Neural crest cell (in vitro differentiated cells): Measurements from ENCODE around the gene KDF1. TPM values are rescaled to one million over a fixed set of nuclear protein-coding genes. Genes with fewer than 3 reads are reported as not detected.

Source experiments
- DNase-seq: peaks from one replicate; pipeline ENCODE4 v3.0.0; 2021; ENCODE audit warnings: low read depth, mixed read lengths, low spot score
- H3K27ac Mint-ChIP-seq: one replicate; pipeline ENCODE4 v1.8.0; 2021; ENCODE audit warnings: mild to moderate bottlenecking, mixed read lengths; ENCODE audit not compliant: unreplicated experiment
- H3K27me3 Mint-ChIP-seq: 2 replicates; pipeline ENCODE4 v1.8.0; 2021; ENCODE audit warnings: low read depth, mild to moderate bottlenecking, mixed read lengths
- H3K36me3 Mint-ChIP-seq: 2 replicates; pipeline ENCODE4 v1.8.0; 2021; ENCODE audit warnings: low read depth, mild to moderate bottlenecking, mixed read lengths
- H3K4me1 Mint-ChIP-seq: 2 replicates; pipeline ENCODE4 v1.8.0; 2021; ENCODE audit warnings: mixed read lengths
- H3K4me3 Mint-ChIP-seq: one replicate; pipeline ENCODE4 v1.8.0; 2021; ENCODE audit warnings: mild to moderate bottlenecking, mixed read lengths
- H3K9me3 Mint-ChIP-seq: 2 replicates; pipeline ENCODE4 v1.8.0; 2021; ENCODE audit warnings: mixed read lengths
- CTCF ChIP-seq: fragments of 200-600 bp; sonication (generic); conservative IDR thresholded peaks from 2 replicates; pipeline ENCODE4 v1.5.0; 2021; ENCODE audit warnings: antibody characterized with exemption, mild to moderate bottlenecking
- total RNA-seq: library from RNA; stranded (reverse); gene quantifications from 2 replicates; pipeline ENCODE4 v1.2.1, GENCODE V29; 2021

KDF1 gene
- total RNA-seq, 1 donor from 2014 or later, result not detected

- Mint-ChIP-seq H3K9me3 (no peaks in the 10 kb centered on the region), H3K4me3 (no peak overlapping the region), H3K27me3 (peaks cover 84% of the 10 kb centered on the region), H3K27ac (no peak overlapping the region), H3K4me1 (peaks cover 5% of the 10 kb centered on the region), H3K36me3 (no peaks in the 10 kb centered on the region)
- DNase-seq, result no peak
- no peak for TF ChIP-seq CTCF
Observed at GRCh38 chr1:26960625-26960966, 328 bp upstream of the KDF1 start.

- H3K4me3 Mint-ChIP-seq, result no peak overlapping the region
- no peak for DNase-seq
- no peak for TF ChIP-seq CTCF
- peaks cover 82% of the 10 kb centered on the region for H3K27me3 Mint-ChIP-seq
- peaks cover 5% of the 10 kb centered on the region for H3K4me1 Mint-ChIP-seq
- no peaks in the 10 kb centered on the region for H3K36me3 Mint-ChIP-seq
- no peak overlapping the region for H3K27ac Mint-ChIP-seq
- H3K9me3 Mint-ChIP-seq, result no peaks in the 10 kb centered on the region
Observed at GRCh38 chr1:26959270-26959669, 998 bp downstream of the KDF1 start.

- H3K36me3 Mint-ChIP-seq, result no peaks in the 10 kb centered on the region
- peaks cover 5% of the 10 kb centered on the region for H3K4me1 Mint-ChIP-seq
- H3K27me3 Mint-ChIP-seq, result peaks cover 72% of the 10 kb centered on the region
- DNase-seq, result no peak
- TF ChIP-seq CTCF, result no peak
- H3K9me3 Mint-ChIP-seq, result no peaks in the 10 kb centered on the region
- no peak overlapping the region for H3K4me3 Mint-ChIP-seq
- no peak overlapping the region for H3K27ac Mint-ChIP-seq
Observed at GRCh38 chr1:26957306-26957705, 3.0 kb downstream of the KDF1 start.

GRCh38 chr1:26956321-26956720 is 3.9 kb downstream of the KDF1 start:
- Mint-ChIP-seq H3K27ac (no peak overlapping the region), H3K4me1 (peaks cover 5% of the 10 kb centered on the region), H3K36me3 (no peaks in the 10 kb centered on the region)

GRCh38 chr1:26953374-26953773 is 6.9 kb downstream of the KDF1 start:
- H3K9me3 Mint-ChIP-seq, result no peaks in the 10 kb centered on the region
- no peak for DNase-seq
- H3K4me1 Mint-ChIP-seq, result no peaks in the 10 kb centered on the region
- H3K4me3 Mint-ChIP-seq, result no peak overlapping the region
- no peak for TF ChIP-seq CTCF
- peaks cover 39% of the 10 kb centered on the region for H3K27me3 Mint-ChIP-seq
- H3K36me3 Mint-ChIP-seq, result no peaks in the 10 kb centered on the region
- no peak overlapping the region for H3K27ac Mint-ChIP-seq

More at GRCh38 chr1:26956321-26956720, 3.9 kb downstream of the KDF1 start:
- no peak overlapping the region for H3K4me3 Mint-ChIP-seq
- no peaks in the 10 kb centered on the region for H3K9me3 Mint-ChIP-seq
- TF ChIP-seq CTCF, result no peak
- peaks cover 62% of the 10 kb centered on the region for H3K27me3 Mint-ChIP-seq
- no peak for DNase-seq
